NT2/D1 (cell line): ENCODE data around the gene SORCS3.

Experiments
- SUZ12 ChIP-seq: IDR thresholded peaks from 2 replicates; pipeline ENCODE4 v1.6.1; 2011; ENCODE audit not compliant: insufficient read length, insufficient read depth; ENCODE audit errors: extremely low read depth
- YY1 ChIP-seq: IDR thresholded peaks from 2 replicates; pipeline ENCODE4 v1.6.1; 2011; ENCODE audit not compliant: insufficient read length, insufficient read depth
- ZNF274 ChIP-seq: IDR thresholded peaks from 2 replicates; pipeline ENCODE4 v1.6.1; 2011; ENCODE audit warnings: mild to moderate bottlenecking, low read depth, low read length

DNA sequence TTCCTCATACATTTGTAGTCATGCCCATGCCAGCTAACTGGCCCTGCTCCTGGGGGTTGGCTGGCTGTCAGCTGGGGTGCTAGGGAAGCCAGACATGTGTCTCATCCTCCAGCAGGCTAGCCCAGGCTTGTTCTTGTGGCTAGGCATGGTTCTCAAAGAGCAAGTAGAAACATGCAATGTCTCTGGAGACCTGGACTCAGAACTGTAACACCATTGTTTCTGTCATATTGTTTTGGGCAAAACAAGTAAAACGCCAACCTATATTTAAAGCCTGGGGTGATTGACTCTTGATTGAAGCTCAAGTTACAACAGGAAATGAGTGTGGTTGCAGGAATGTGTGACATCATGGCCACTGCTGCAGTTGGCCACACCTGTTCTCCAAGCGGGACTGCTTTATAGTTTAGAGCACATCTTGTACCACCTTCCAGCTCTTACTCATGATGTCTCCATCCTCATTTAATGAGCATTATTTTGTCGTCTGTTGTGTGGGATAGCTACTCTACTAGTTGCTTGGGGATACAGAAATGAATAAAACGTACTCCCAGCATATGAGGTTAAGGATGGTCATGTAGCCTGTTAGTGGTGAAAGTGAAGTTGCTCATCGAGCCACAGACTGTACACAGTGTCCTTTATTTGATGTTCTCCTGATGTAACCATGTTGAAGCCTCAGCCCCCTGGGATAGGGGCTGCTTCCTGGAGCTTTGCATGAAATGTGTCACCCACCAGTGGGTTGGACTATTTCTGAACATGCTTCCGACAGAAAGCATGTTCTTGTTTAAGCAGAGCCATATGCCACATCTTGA, 168.4 kb downstream of the SORCS3 start:
- no peak for TF ChIP-seq YY1
- no peak for TF ChIP-seq ZNF274
- no peak for TF ChIP-seq SUZ12
